Measurements from ENCODE around the gene TMEM38B. TPM values are rescaled to one million over a fixed set of nuclear protein-coding genes. Genes with fewer than 3 reads are reported as not detected.

Gene TMEM38B
- polyA plus RNA-seq (ENCODE audit: insufficient read length in 12 of 12): 100 to 1,000 TPM in 1 of 12 donors, 10 to 100 TPM in 10, not detected in 1; 21.9 to 110 (median 73.6) TPM
- long read RNA-seq, donor 1, transcript TMEM38B-202 (6 exons, 3,525 nt): major isoform, 17 of 39 reads
- long read RNA-seq, donor 1, partial matches to known transcripts: 22 of 39 reads
- long read RNA-seq, donor 1, other reads (novel, unspliced or antisense): 0 of 39 reads
- long read RNA-seq, donor 2, transcript TMEM38B-202 (6 exons, 3,525 nt): major isoform, 36 of 46 reads
- long read RNA-seq, donor 2, partial matches to known transcripts: 5 of 46 reads
- long read RNA-seq, donor 2, other reads (novel, unspliced or antisense): 5 of 46 reads
- long read RNA-seq, donor 3, transcript TMEM38B-202 (6 exons, 3,525 nt): major isoform, 10 of 10 reads
- long read RNA-seq, donor 3, partial matches to known transcripts: 0 of 10 reads
- long read RNA-seq, donor 3, other reads (novel, unspliced or antisense): 0 of 10 reads
- long read RNA-seq, donor 4, transcript TMEM38B-202 (6 exons, 3,525 nt): major isoform, 8 of 8 reads
- long read RNA-seq, donor 4, partial matches to known transcripts: 0 of 8 reads
- long read RNA-seq, donor 4, other reads (novel, unspliced or antisense): 0 of 8 reads
- long read RNA-seq, donor 5: 0 reads
- long read RNA-seq, donor 6, transcript TMEM38B-202 (6 exons, 3,525 nt): major isoform, 13 of 13 reads
- long read RNA-seq, donor 6, partial matches to known transcripts: 0 of 13 reads
- long read RNA-seq, donor 6, other reads (novel, unspliced or antisense): 0 of 13 reads
- long read RNA-seq, donor 7, transcript TMEM38B-202 (6 exons, 3,525 nt): major isoform, 13 of 18 reads
- long read RNA-seq, donor 7, partial matches to known transcripts: 5 of 18 reads
- long read RNA-seq, donor 7, other reads (novel, unspliced or antisense): 0 of 18 reads
- long read RNA-seq, donor 8, transcript TMEM38B-202 (6 exons, 3,525 nt): major isoform, 31 of 60 reads
- long read RNA-seq, donor 8, partial matches to known transcripts: 23 of 60 reads
- long read RNA-seq, donor 8, other reads (novel, unspliced or antisense): 6 of 60 reads
- long read RNA-seq, donor 9, partial matches to known transcripts: 13 of 15 reads
- long read RNA-seq, donor 9, other reads (novel, unspliced or antisense): 0 of 15 reads
- long read RNA-seq, donor 10, transcript TMEM38B-202 (6 exons, 3,525 nt): major isoform, 22 of 22 reads
- long read RNA-seq, donor 10, partial matches to known transcripts: 0 of 22 reads
- long read RNA-seq, donor 10, other reads (novel, unspliced or antisense): 0 of 22 reads
- long read RNA-seq, donor 11, transcript TMEM38B-202 (6 exons, 3,525 nt): major isoform, 17 of 22 reads
- long read RNA-seq, donor 11, partial matches to known transcripts: 5 of 22 reads
- long read RNA-seq, donor 11, other reads (novel, unspliced or antisense): 0 of 22 reads

DNA sequence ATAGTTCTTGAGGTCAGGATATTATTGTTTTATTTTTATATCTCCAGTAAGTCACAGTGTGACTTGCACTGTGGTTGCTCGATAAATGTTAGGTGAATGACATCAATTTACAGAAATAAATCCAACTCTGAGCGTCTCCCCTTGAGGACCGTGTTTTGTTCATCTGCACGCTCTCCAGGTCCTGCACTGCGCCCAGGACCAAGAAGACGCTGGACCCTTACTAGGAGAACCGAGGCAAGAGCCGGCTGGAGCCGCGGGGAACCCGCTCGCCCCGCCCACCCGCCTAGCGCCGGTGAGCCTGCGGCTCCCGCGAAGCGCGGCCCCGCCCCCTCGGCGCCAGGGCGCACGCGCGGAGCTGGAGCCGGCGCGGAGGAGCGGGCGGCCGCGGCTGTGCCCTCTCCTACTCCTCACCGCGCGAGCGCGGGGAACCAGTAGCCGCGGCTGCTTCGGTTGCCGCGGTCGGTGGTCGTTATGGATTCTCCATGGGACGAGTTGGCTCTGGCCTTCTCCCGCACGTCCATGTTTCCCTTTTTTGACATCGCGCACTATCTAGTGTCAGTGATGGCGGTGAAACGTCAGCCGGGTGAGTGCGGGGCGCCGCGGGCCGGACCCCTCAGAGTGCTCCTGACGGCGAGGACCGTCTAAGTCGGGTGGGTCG, at the start of gene TMEM38B:
TSS of gene TMEM38B (plus strand) at position 352 of the 658 bp plus-strand sequence. CDS start at position 472, 120 bp downstream.
- peak; percentile 69 for DNase-seq

GRCh38 chr9:105646879-105647594, 47.3 kb upstream of the TMEM38B start:
- no peak for DNase-seq

- DNase-seq: peak; percentile 31
Observed at GRCh38 chr9:105647595-105648349, 46.6 kb upstream of the TMEM38B start.

DNA sequence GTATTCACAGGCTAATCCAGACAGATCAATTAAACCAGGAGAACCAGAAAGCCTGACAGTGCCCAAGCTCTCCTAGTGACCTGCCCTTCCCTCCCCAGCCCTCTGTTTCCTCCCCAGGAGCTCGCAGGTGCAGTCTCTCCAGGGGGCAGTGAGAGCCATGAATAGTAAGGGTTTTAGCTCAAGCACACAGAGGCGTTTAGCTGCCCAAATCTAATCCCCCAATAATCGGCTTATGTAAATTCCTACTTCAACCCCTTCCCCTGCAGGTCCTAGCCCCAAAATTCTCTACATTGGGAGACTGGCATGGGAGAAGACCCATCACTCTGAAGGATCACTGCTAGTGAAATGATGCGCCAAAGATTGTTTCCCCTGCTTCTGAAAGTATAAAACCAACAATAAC, 42.5 kb upstream of the TMEM38B start:
- DNase-seq: no peak

DNA sequence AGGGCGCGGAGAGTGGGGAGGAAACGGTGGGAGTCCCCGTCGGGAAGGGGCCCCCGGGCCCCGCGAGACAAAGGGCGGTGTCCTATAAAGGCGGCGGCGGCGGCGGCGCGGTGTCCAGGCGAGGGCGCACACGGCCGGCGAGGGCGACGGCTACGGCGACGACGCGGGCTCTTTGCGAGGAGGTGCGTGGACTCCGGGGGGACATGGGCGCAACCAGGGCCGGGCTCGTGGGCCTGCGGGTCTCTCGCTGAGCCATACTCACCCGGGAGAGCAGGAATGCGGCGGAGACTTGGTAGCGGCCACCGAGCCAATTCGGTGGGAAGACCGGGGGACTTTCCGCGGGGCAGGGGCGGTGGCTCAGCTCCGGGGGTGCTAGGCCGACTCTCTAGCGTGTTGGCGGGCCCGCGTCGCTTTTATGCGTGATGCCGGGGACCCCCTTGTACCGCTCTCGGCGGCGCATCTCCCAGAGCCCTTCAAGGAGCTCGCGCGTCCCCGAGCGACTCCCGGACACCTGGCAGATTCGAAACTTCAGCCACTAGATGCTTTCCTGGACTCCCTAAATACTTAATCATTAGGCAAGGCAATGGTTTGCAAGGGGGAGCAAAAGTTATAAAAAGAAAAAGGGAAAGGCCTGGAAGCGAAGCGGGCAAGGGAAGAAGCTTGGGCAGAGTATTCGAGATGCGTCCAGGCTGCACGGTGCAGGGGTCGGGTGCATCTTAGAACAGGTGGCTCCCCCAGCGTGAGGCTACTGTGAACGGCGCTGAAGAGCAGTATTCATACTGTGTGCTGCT, 38.0 kb upstream of the TMEM38B start:
- no peak for DNase-seq

GRCh38 chr9:105658351-105658750, 36.0 kb upstream of the TMEM38B start:
- no peak for DNase-seq

GRCh38 chr9:105661011-105661410, 33.3 kb upstream of the TMEM38B start:
- DNase-seq: no peak

DNA sequence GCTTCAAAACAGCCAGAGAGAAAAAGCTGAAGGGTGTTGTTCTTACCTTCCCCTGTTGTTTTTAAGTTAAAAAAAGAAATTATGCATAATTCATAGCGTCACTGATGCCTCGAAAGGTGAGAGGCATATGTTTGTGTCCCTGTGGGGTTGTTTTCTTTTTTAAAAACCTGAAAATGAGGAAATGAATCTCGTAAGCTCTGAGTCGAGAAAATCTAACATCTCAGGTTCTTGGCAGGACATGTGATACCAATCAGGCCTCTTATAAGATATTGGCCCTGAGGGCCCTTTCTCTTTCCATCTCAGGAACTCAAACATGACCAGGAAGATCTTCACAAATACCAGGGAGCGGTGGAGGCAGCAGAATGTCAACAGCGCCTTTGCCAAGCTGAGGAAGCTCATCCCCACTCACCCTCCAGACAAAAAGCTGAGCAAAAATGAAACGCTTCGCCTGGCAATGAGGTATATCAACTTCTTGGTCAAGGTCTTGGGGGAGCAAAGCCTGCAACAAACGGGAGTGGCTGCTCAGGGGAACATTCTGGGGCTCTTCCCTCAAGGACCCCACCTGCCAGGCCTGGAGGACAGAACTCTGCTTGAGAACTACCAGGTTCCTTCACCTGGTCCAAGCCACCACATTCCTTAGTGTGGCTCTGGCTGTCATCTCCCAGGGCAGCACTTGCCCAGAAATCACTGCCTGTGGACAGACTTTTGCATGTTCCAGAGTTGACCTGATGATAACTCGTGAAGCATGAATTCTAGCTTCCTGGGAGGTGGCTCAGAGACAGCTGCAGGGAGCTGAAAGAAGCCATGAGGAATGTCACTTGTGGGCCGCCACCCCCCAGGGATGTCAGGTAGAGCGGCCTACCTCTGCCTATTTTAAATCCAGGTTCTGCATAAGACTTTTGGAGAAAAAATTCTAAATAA, 31.9 kb upstream of the TMEM38B start, which contains the start of gene TAL2:
TSS of gene TAL2 (plus strand) at position 274 of the 921 bp plus-strand sequence. CDS start at position 314, 40 bp downstream.
- no peak for DNase-seq

GRCh38 chr9:105663914-105664313, 30.4 kb upstream of the TMEM38B start:
- no peak for DNase-seq

GRCh38 chr9:105667867-105668266, 26.5 kb upstream of the TMEM38B start:
- no peak for DNase-seq

GRCh38 chr9:105670315-105670714, 24.0 kb upstream of the TMEM38B start:
- DNase-seq: no peak

DNA sequence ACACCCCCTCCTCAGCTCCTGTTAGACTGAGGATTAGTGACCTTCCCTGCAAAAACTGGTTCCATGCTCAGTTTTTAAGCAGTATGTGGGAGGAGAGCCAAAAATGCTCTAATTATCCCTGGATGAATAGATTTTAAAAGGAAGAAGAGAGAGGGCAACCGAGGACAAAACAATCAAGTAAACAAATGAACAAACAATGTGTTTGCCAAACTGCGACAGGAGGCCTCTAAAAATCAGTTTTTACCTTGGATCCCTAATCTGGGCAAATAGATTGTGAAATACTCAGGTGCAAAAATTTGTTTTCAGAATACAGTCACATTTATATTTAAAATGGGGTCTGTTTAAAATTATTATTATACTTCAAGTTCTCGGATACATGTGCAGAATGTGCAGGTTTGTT, 23.6 kb upstream of the TMEM38B start:
- no peak for DNase-seq

DNA sequence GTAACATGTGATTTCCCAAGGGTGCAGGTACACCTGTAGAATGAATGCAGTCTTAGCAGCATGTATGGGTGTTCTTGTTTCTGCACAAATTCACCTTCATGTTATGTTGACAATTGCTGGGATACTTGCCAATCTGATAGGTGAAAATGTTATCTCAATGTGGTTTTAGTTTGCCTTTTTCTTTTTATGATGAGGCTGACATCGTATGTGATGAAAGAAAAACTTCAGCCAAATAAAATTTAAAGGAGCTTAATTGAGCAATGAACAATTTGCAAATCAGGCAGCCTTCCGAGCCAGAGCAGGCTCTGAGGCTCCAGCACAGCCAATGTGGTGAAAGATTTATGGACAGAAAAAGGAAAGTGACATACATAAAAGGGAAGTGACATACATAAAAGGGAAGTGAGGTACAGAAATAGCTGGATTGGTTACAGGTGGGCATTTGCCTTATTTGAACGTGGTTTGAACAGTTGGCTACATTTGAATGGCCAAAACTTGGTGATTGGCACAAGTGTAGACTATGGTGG, 21.6 kb upstream of the TMEM38B start:
- no peak for DNase-seq

GRCh38 chr9:105673850-105674387, 20.4 kb upstream of the TMEM38B start:
- no peak for DNase-seq

- no peak for DNase-seq
Observed at GRCh38 chr9:105676351-105676923, 17.9 kb upstream of the TMEM38B start.

DNA sequence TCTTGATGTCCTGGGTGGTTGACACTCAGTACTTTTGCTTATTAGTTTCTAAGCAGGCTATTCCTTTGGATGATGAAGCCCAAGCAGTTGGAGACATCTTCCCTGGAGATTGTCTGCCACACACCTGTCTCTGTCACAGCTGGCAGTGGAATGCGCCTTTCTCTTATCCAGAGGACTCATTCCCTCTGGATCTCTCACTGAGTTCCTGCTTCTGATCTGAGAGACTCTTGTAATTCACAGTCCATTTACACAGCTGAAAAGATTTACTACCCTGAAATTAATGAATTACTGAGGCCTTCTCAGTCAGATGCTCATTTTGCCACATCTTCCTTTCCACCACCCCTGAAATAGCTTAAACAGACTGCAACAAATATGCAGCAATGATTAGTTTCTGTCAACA, 16.2 kb upstream of the TMEM38B start:
- DNase-seq: no peak

Measured in muscle of arm (tissue), 14 donors.